H1 (cell line): ENCODE data around the gene PDZD2. TPM values are rescaled to one million over a fixed set of nuclear protein-coding genes. Genes with fewer than 3 reads are reported as not detected.

Experiments used
- CTCF ChIP-seq, 3 experiments: IDR thresholded peaks; 1 replicate in 2 of 3; 2 replicates in 1 of 3; pipeline versions ENCODE4 v1.5.1 to v1.6.1; 2011; ENCODE audit warnings: low read length in 3 of 3, mild to moderate bottlenecking in 3 of 3, inconsistent platforms in 2 of 3, low read depth in 1 of 3, moderate library complexity in 1 of 3; ENCODE audit not compliant: insufficient read depth in 1 of 3; ENCODE audit errors: control extremely low read depth in 1 of 3
- polyA plus RNA-seq, 7 experiments: library from polyadenylated mRNA; depleted of rRNA in 3 of 7; stranded (reverse) in 5 of 7; unstranded in 2 of 7; fragments of >200 nt in 5 of 7; fragments of 200-250 nt in 2 of 7; gene quantifications; 1 replicate in 5 of 7; 2 replicates in 1 of 7; 4 replicates in 1 of 7; pipeline versions ENCODE4 v1.2.1 to v1.2.3, GENCODE V29; 2011 to 2013; ENCODE audit warnings: missing spikeins in 2 of 7, mixed read lengths in 2 of 7
- total RNA-seq: library from RNA; stranded (reverse); fragmentation: NEBNext Ultra II Directional; extraction: Animal tissue kit (Norgen Biotek cat#: 25700); gene quantifications from 2 replicates; pipeline ENCODE4 v1.2.1, GENCODE V29; 2021

PDZD2 gene
- total and polyA plus RNA-seq, 2 of the 8 experiments (the other 6 are each of a cell fraction or from before 2014, with no cell fraction given): 1.2 to 6.8 TPM

- no peak for TF ChIP-seq CTCF (IDR thresholded peaks at IDR 0.05; ENCODE audit: control extremely low read depth in 1 of 3, insufficient read depth in 1 of 3, low read depth in 1 of 3, low read length in 3 of 3)
Observed at GRCh38 chr5:31995714-31996113, 356.8 kb downstream of the PDZD2 start (continued).
